MCF 10A (cell line): ENCODE data around the gene BATF2. TPM values are rescaled to one million over a fixed set of nuclear protein-coding genes. Genes with fewer than 3 reads are reported as not detected.
"Not testable (repeated sequence)": the region's sequence is repeated elsewhere in the genome, so short reads cannot be mapped to it uniquely, and the experiment has no call there.

Source experiments
- BruUV-seq: library from RNA; stranded (reverse); fragments of 400-500 nt; replicated peaks from 2 replicates; lab custom pipeline; 2021; lab: Mats Ljungman, UMichigan
- CTCF ChIA-PET: fragments of 300-600 bp; sonication (Branson Sonifier 250); formaldehyde crosslinking; extraction: SDS; loops from one replicate; lab custom pipeline; 2021; ENCODE audit warnings: antibody characterized with exemption, inconsistent platforms; lab: Yijun Ruan, JAX
- POLR2A ChIA-PET: fragments of 300-600, 350-650 bp; sonication (Branson Sonifier 250); formaldehyde crosslinking; extraction: SDS; loops from one replicate; lab custom pipeline; 2020; ENCODE audit warnings: antibody characterized with exemption, inconsistent platforms; lab: Yijun Ruan, JAX
- DNase-seq: peaks from one replicate; pipeline ENCODE4 v3.0.0-alpha.2; 2018; ENCODE audit not compliant: unreplicated experiment
- H3K27ac Mint-ChIP-seq: one replicate; pipeline ENCODE4 v1.8.0; 2022; ENCODE audit warnings: mild to moderate bottlenecking, low read depth, mixed read lengths; ENCODE audit not compliant: unreplicated experiment
- H3K27me3 Mint-ChIP-seq: one replicate; pipeline ENCODE4 v1.8.0; 2022; ENCODE audit warnings: mixed read lengths; ENCODE audit not compliant: insufficient read depth, unreplicated experiment
- H3K36me3 Mint-ChIP-seq: one replicate; pipeline ENCODE4 v1.8.0; 2022; ENCODE audit warnings: mild to moderate bottlenecking, moderate library complexity, mixed read lengths; ENCODE audit not compliant: insufficient read depth, unreplicated experiment
- H3K4me1 Mint-ChIP-seq: one replicate; pipeline ENCODE4 v1.8.0; 2022; ENCODE audit warnings: mixed read lengths; ENCODE audit not compliant: insufficient read depth, unreplicated experiment
- H3K4me3 Mint-ChIP-seq: one replicate; pipeline ENCODE4 v1.8.0; 2022; ENCODE audit warnings: mild to moderate bottlenecking, moderate library complexity, mixed read lengths; ENCODE audit not compliant: unreplicated experiment
- H3K9me3 Mint-ChIP-seq: one replicate; pipeline ENCODE4 v1.8.0; 2022; ENCODE audit warnings: mixed read lengths; ENCODE audit not compliant: unreplicated experiment
- CTCF ChIP-seq: fragments of 200-600 bp; IDR thresholded peaks from one replicate; pipeline ENCODE4 v1.8.0; 2022; ENCODE audit warnings: antibody characterized with exemption, mild to moderate bottlenecking; ENCODE audit not compliant: unreplicated experiment
- intact Hi-C: fragments of 100-400 bp; cut with micrococcal nuclease; formaldehyde crosslinking; loops from 2 replicates; pipeline ENCODE4 v1.14.1; 2022
- total RNA-seq: library from RNA; stranded (reverse); gene quantifications from 2 replicates; pipeline ENCODE4 v1.2.3, GENCODE V29; 2022

BATF2 gene
- total RNA-seq, 1 experiment from 2014 or later = 1.3 TPM

- Mint-ChIP-seq H3K4me3 (peak overlapping the region; percentile 83), H3K27me3 (no peaks in the 10 kb centered on the region), H3K9me3 (no peaks in the 10 kb centered on the region), H3K4me1 (peaks cover 16% of the 10 kb centered on the region), H3K36me3 (no peaks in the 10 kb centered on the region), H3K27ac (peak overlapping the region; percentile 63)
- POLR2A ChIA-PET = interaction anchor here (0.6 to 3.2 kb wide), 17 partner anchors 14 to 276 kb away, joined by 3 to 28 read pairs (median 5); partner anchors contain the start of genes ATG2A, BATF2, FAU and GPHA2
- TF ChIP-seq CTCF = peak; percentile 68
- intact Hi-C loops = loop anchor here (5.0 to 10.0 kb wide), 3 partner anchors 64 to 249 kb away; partner anchors contain the start of gene POLA2
- peak; percentile 85 for DNase-seq
- TSS peak; percentile 77 for BruUV-seq
- CTCF ChIA-PET = interaction anchor here (0.6 to 4.8 kb wide), 28 partner anchors 8 to 221 kb away, joined by 3 to 64 read pairs (median 4); partner anchors contain the start of genes BATF2, EHD1, PPP2R5B and SNX15
Measured at GRCh38 chr11:65013130-65013887, 16.5 kb upstream of the BATF2 start.

DNA sequence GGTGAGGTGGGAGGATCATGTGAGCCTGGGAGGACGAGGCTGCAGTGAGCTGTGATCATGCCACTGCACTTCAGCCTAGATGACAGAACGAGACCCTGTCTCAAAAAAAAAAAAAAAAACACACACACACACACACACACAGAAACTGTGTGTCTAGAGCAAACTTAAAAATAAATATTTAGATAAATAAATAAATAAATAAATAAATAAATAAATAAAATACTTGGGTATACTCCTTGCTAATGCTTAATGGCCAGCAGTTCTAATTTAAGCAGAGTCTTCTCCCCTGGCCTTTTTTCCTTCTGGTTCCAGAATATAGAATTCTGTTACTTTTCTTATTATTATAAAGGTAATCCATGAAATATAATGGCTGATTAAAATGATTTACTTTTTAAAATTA, 12.1 kb upstream of the BATF2 start:
- no peak for TF ChIP-seq CTCF
- ChIA-PET CTCF (interaction anchor here (0.6 to 2.2 kb wide), 4 partner anchors 8 to 402 kb away, joined by 3 to 8 read pairs (median 4); partner anchors contain the start of gene BATF2), POLR2A (interaction anchor here (0.6 to 1.4 kb wide), 4 partner anchors 85 to 230 kb away, joined by 3 to 5 read pairs (median 4); partner anchors contain the start of genes PPP2R5B and ZNHIT2)
- Mint-ChIP-seq H3K4me3 (no peak overlapping the region), H3K36me3 (no peaks in the 10 kb centered on the region), H3K9me3 (no peaks in the 10 kb centered on the region), H3K4me1 (peaks cover 7% of the 10 kb centered on the region), H3K27me3 (no peaks in the 10 kb centered on the region), H3K27ac (no peak overlapping the region)
- intact Hi-C loops = loop anchor here (1.0 kb wide), 1 partner anchor 162 kb away; no protein-coding TSS in a partner anchor
- DNase-seq = no peak
- BruUV-seq = no TSS peak

GRCh38 chr11:65008016-65008415, 11.2 kb upstream of the BATF2 start:
- no peaks in the 10 kb centered on the region for H3K27me3 Mint-ChIP-seq
- CTCF ChIA-PET = interaction anchor here (0.6 to 2.2 kb wide), 5 partner anchors 9 to 229 kb away, joined by 3 to 8 read pairs (median 4); partner anchors contain the start of gene BATF2

GRCh38 chr11:65003968-65004367, 7.2 kb upstream of the BATF2 start:
- DNase-seq, intact Hi-C loops, H3K4me3 Mint-ChIP-seq, H3K27me3 Mint-ChIP-seq, H3K27ac Mint-ChIP-seq, H3K9me3 Mint-ChIP-seq, H3K36me3 Mint-ChIP-seq, BruUV-seq, H3K4me1 Mint-ChIP-seq: not testable (repeated sequence)
- ChIA-PET CTCF (interaction anchor here (0.8 to 2.0 kb wide), 2 partner anchors 10 to 73 kb away, joined by 3 to 8 read pairs; partner anchors contain the start of gene ARL2), POLR2A (interaction anchor here (1.7 kb wide), 1 partner anchor 11 kb away, joined by 4 read pairs; no protein-coding TSS in a partner anchor)

More at GRCh38 chr11:65008016-65008415, 11.2 kb upstream of the BATF2 start:
- Mint-ChIP-seq H3K36me3 (no peaks in the 10 kb centered on the region), H3K4me3 (no peak overlapping the region), H3K27ac (peak overlapping the region; percentile 95), H3K4me1 (peaks cover 3% of the 10 kb centered on the region), H3K9me3 (no peaks in the 10 kb centered on the region)
- no TSS peak for BruUV-seq
- intact Hi-C loops = loop anchor here (1.0 kb wide), 1 partner anchor 161 kb away; no protein-coding TSS in a partner anchor
- POLR2A ChIA-PET = interaction anchor here (1.0 to 2.1 kb wide), 7 partner anchors 20 to 229 kb away, joined by 3 to 16 read pairs (median 5); partner anchors contain the start of genes ATG2A, FAU, MRPL49 and PPP2R5B
- no peak for TF ChIP-seq CTCF
- no peak for DNase-seq
